T-helper 17 cell (primary cell): Measurements from ENCODE around the gene TBX1. TPM values are rescaled to one million over a fixed set of nuclear protein-coding genes. Genes with fewer than 3 reads are reported as not detected.

Experiments
- ATAC-seq: fragments of 150-1000 bp; cut with Tn5 transposase; 2 replicates; pipeline ENCODE4 v1.10.0; 2021; ENCODE audit warnings: mild to moderate bottlenecking, moderate library complexity
- DNase-seq, 3 donors: peaks; one replicate each; pipeline versions ENCODE4 v3.0.0 to v3.0.0-alpha.2; 2020 to 2021
- H3K9me3 ChIP-seq: one replicate; pipeline ENCODE4 v1.7.0; 2013; ENCODE audit warnings: low read length, mild to moderate bottlenecking; ENCODE audit not compliant: control insufficient read depth, poor library complexity, severe bottlenecking
- H3K27ac Mint-ChIP-seq: one replicate; pipeline ENCODE4 v1.8.0; 2022; ENCODE audit warnings: mild to moderate bottlenecking, moderate library complexity, mixed read lengths
- H3K27me3 Mint-ChIP-seq: one replicate; pipeline ENCODE4 v1.8.0; 2022; ENCODE audit warnings: mixed read lengths
- H3K36me3 Mint-ChIP-seq: one replicate; pipeline ENCODE4 v1.8.0; 2022; ENCODE audit warnings: low read depth, mixed read lengths
- H3K4me1 Mint-ChIP-seq: one replicate; pipeline ENCODE4 v1.8.0; 2022; ENCODE audit warnings: mild to moderate bottlenecking, mixed read lengths
- H3K4me3 Mint-ChIP-seq: one replicate; pipeline ENCODE4 v1.8.0; 2022; ENCODE audit warnings: mild to moderate bottlenecking, moderate library complexity, mixed read lengths
- total RNA-seq, 4 donors: library from RNA in 2 of 4; stranded (reverse) in 2 of 4; gene quantifications; one replicate each; pipeline ENCODE4 v1.2.3 and lab custom pipeline; 2022 to 2026

TBX1 gene
- total RNA-seq, 2 donors from 2014 or later, result not detected

DNA sequence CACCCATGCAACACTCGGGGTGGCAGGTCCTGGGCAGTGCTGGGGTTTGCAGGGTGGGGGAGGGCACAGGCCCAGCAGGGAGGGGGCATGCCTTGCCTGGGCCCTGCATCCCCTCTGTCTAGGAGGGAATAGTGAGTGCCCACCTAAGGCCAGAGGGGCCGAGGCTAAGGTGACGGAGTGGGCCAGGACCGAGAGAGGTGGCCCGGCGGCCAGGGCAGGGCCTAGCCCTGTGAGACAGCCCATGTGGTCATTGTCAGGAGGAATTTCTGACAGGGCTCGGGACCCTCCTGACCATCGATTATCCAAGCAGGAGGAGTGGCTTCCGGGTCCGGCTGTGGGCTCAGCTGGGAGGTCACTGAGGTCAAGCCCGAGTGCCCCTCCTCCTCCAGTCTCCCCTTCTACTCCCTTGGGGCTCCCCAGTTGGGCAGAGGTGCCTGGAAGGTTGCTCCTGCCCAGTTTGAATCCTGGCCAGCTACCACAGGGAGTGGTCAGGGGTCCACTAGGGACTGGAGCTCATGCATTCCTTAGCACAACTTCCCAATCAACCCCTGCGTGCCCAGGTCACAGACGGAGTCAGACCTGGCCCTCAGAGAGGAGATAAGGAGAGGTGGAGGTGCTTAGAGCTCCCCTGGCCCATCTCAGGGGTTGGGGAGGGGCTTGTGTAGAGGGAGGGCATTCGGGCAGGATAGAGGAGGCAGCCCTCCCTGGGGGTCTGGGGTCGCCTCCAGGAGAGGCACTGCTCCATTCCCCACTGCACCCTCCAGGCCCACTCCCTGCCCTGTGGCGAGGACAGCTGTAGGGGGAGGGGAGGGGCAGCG, 22.5 kb upstream of the TBX1 start:
- no peaks in the 10 kb centered on the region for H3K4me1 Mint-ChIP-seq
- H3K36me3 Mint-ChIP-seq, result no peaks in the 10 kb centered on the region
- H3K27me3 Mint-ChIP-seq, result no peaks in the 10 kb centered on the region
- no peak overlapping the region for H3K4me3 Mint-ChIP-seq
- no peaks in the 10 kb centered on the region for H3K9me3 ChIP-seq
- DNase-seq (no peak), ATAC-seq (no peak)
- no peak overlapping the region for H3K27ac Mint-ChIP-seq

- no peaks in the 10 kb centered on the region for H3K27me3 Mint-ChIP-seq
- no peaks in the 10 kb centered on the region for H3K36me3 Mint-ChIP-seq
- ATAC-seq, result no peak
- no peak for DNase-seq
- H3K27ac Mint-ChIP-seq, result no peak overlapping the region
- no peaks in the 10 kb centered on the region for H3K9me3 ChIP-seq
- H3K4me3 Mint-ChIP-seq, result no peak overlapping the region
- no peaks in the 10 kb centered on the region for H3K4me1 Mint-ChIP-seq
These were observed 21.7 kb upstream of the TBX1 start for GRCh38 chr22:19738664-19739447.

DNA sequence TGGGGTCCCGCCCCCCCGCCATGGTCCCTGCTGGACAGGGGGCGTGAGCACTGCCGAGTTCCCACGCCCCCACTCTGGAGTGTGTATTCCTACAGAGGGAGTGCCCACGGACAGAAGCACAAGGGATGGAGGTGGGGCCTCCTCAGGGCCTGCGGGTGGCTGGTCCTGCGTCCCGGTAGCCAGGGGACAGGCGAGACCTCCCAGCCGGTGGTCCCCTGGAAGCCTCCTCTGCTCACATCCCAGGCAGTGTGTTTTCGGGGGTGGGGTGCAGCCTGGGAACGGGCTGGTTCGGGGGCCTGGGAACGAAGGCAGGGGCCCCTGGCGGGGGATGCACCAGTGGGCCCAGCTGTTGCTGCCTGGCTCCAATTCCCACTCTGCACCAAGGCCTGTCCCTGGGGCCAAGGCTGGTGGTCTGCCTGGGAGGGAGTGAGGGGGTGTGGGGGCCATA, 21.1 kb upstream of the TBX1 start:
- Mint-ChIP-seq H3K27me3 (no peaks in the 10 kb centered on the region), H3K27ac (no peak overlapping the region), H3K4me3 (no peak overlapping the region), H3K36me3 (no peaks in the 10 kb centered on the region), H3K4me1 (no peaks in the 10 kb centered on the region)
- H3K9me3 ChIP-seq, result no peaks in the 10 kb centered on the region
- ATAC-seq (no peak), DNase-seq (no peak)

GRCh38 chr22:19739911-19740449, 20.6 kb upstream of the TBX1 start:
- Mint-ChIP-seq H3K27me3 (no peaks in the 10 kb centered on the region), H3K36me3 (no peaks in the 10 kb centered on the region), H3K4me3 (no peak overlapping the region), H3K4me1 (no peaks in the 10 kb centered on the region), H3K27ac (no peak overlapping the region)
- no peak for ATAC-seq
- no peaks in the 10 kb centered on the region for H3K9me3 ChIP-seq
- no peak for DNase-seq

DNA sequence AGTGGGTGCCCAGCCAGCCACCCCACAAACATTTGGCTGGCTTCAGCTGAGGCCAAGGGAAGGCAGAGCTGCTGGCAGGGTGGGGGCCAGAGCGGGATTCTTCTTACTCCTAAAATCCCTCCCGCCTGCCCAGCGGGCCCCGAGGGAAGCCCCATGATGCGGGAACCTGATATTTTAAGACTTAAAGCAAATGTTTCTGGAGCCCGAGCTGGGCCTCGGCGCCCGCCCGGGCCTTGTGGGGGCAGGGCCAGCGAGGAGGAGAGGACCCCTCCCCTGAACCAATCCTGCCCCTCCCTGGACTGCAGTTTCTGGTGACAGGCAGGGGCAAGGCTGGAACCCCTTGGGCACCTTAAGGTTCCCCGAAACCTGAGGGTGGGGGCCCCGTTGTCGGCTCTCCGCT, 20.0 kb upstream of the TBX1 start:
- no peak overlapping the region for H3K4me3 Mint-ChIP-seq
- no peak overlapping the region for H3K27ac Mint-ChIP-seq
- DNase-seq (no peak), ATAC-seq (no peak)
- H3K27me3 Mint-ChIP-seq, result no peaks in the 10 kb centered on the region
- H3K4me1 Mint-ChIP-seq, result no peaks in the 10 kb centered on the region
- no peaks in the 10 kb centered on the region for H3K9me3 ChIP-seq
- no peaks in the 10 kb centered on the region for H3K36me3 Mint-ChIP-seq

- no peaks in the 10 kb centered on the region for H3K9me3 ChIP-seq
- Mint-ChIP-seq H3K27ac (no peak overlapping the region), H3K36me3 (no peaks in the 10 kb centered on the region), H3K4me3 (no peak overlapping the region), H3K4me1 (no peaks in the 10 kb centered on the region), H3K27me3 (no peaks in the 10 kb centered on the region)
- DNase-seq (no peak), ATAC-seq (no peak)
These were observed 19.5 kb upstream of the TBX1 start for GRCh38 chr22:19741053-19741452.

DNA sequence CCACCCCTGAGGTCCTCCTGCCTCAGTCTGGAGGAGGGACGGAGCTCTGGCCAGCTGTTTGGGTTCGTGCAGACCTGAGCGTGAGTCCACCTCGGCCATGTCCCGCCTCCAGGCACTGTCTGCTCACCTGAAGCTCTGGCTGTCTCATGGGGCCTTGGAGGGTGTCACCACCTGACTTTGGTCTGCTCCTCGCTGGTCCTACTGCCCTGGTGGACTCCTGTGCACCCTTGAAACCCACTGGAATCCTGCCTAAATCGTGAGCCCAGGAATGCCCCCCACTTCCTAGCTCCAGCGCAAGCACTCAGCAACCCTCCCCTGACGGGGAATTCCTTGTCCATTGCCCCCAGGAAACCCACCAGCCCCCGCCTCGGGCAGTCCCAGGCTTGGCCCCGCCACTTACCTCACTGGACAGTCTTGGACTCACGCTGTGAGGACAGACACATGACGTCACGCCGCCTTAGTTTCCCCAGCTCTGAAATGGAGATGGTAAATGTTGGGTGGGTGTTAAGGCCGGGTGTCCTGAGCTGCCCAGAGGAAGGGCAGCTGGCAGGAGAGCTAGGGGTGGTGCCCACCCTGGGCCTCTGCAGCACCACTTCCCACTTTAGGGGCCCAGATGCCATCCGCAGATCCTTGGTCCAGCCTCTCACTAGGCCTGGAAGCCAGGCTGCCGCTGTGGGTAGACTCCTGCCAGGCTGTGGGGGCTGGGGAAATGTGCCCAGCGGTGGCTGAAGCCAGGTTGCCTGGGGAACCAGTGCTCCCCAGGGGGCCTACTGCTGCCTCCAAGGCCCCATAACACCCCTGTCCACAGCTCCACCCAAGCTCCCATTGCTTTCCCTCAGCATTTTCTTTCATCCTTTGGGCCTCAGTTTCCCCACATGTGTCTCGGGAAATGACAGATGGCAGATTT, 18.2 kb upstream of the TBX1 start:
- Mint-ChIP-seq H3K27ac (no peak overlapping the region), H3K4me3 (no peak overlapping the region), H3K27me3 (no peaks in the 10 kb centered on the region), H3K36me3 (no peaks in the 10 kb centered on the region), H3K4me1 (no peaks in the 10 kb centered on the region)
- DNase-seq (no peak), ATAC-seq (no peak)
- H3K9me3 ChIP-seq, result no peaks in the 10 kb centered on the region

DNA sequence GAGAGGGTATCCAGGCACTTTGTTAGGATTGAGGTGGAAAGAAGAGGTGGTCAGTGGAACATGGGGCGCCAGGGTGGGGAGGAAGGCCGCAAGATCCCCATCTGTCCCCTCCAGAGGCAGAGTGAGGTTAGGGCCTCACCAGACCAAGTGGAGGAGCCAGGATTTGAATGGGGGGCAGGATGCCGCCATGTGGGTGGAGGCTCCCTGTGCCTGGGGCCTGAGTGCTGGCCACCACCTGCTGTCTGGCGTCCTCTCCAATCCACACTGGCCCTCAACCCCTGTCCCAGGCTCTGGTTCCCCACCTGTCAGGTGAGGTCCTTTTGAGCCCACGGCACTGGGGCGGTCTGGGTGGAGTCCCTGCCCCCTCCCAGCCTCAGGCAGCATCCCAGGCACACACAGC, 17.5 kb upstream of the TBX1 start:
- Mint-ChIP-seq H3K36me3 (no peaks in the 10 kb centered on the region), H3K4me1 (no peaks in the 10 kb centered on the region), H3K27ac (no peak overlapping the region), H3K27me3 (no peaks in the 10 kb centered on the region), H3K4me3 (no peak overlapping the region)
- ATAC-seq (no peak), DNase-seq (no peak)
- no peaks in the 10 kb centered on the region for H3K9me3 ChIP-seq

DNA sequence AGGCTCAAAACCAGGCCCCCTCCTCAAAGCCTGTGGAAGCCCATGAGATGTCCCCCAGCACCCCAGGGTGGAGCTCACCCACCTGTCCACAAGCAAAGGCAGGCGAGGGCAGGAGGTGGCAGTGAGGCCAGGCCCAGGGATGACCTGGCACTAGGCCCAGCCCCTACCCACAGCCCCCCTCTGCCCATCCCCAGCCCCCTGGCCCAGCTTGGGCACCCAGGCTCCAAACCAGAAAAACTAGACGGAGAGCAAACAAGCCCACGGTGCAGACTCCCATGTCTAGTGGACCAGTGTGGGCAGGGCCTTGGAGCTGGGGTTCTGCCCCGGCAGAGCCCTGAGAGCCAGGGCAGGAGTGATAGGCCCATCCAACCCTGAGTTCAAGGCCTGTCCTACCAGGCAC, 16.9 kb upstream of the TBX1 start:
- Mint-ChIP-seq H3K36me3 (no peaks in the 10 kb centered on the region), H3K4me1 (no peaks in the 10 kb centered on the region), H3K27ac (no peak overlapping the region), H3K4me3 (no peak overlapping the region), H3K27me3 (no peaks in the 10 kb centered on the region)
- H3K9me3 ChIP-seq, result no peaks in the 10 kb centered on the region
- DNase-seq, result no peak
- no peak for ATAC-seq

DNA sequence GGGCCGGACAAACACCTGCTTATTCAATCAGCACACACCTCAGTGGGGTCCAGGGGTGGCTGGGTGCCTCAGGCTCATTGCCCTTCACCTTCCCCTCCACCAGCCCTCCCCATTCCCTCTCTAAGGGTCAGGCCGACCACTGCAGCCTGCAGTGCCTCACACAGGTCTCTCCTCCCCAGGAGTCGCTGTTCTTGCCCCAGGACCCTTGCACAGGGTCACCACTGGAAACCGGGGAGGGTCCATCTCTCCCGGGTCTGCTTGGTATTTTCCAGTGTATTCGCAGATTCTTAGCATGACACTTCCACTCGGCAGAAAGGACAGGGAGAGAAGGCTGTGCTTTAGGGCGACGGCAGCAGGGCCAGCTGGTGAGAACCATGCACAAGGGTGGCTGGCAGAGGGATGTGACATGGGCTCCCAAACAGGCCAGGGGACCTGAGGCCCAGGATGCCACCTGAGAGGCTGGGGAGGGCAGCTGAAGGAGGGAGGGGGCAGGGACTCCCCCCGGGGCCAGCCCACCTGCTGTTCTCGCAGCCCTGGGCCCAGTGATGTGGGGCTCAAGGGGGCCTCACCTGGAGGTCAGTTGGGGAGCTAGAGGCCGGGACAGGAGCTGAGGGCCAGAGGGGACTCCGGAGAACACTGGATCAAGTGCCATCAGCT, 16.1 kb upstream of the TBX1 start:
- H3K9me3 ChIP-seq, result no peaks in the 10 kb centered on the region
- Mint-ChIP-seq H3K4me1 (no peaks in the 10 kb centered on the region), H3K27ac (no peak overlapping the region), H3K36me3 (no peaks in the 10 kb centered on the region), H3K4me3 (no peak overlapping the region), H3K27me3 (no peaks in the 10 kb centered on the region)
- no peak for ATAC-seq
- no peak for DNase-seq

- H3K9me3 ChIP-seq, result no peaks in the 10 kb centered on the region
- Mint-ChIP-seq H3K4me1 (no peaks in the 10 kb centered on the region), H3K4me3 (no peak overlapping the region), H3K36me3 (no peaks in the 10 kb centered on the region), H3K27me3 (no peaks in the 10 kb centered on the region), H3K27ac (no peak overlapping the region)
- DNase-seq (no peak), ATAC-seq (no peak)
These were observed 15.2 kb upstream of the TBX1 start for GRCh38 chr22:19745155-19746101.

GRCh38 chr22:19746726-19747125, 13.9 kb upstream of the TBX1 start:
- ATAC-seq, result no peak
- H3K27me3 Mint-ChIP-seq, result no peaks in the 10 kb centered on the region
- H3K4me1 Mint-ChIP-seq, result no peaks in the 10 kb centered on the region
- no peak overlapping the region for H3K4me3 Mint-ChIP-seq
- DNase-seq, result no peak
- no peaks in the 10 kb centered on the region for H3K36me3 Mint-ChIP-seq
- no peaks in the 10 kb centered on the region for H3K9me3 ChIP-seq
- no peak overlapping the region for H3K27ac Mint-ChIP-seq
